ENCODE results near the gene FIBIN. TPM values are rescaled to one million over a fixed set of nuclear protein-coding genes. Genes with fewer than 3 reads are reported as not detected.
A peak's percentile ranks its signal among the peaks of the same experiment; 100 is the strongest.

FIBIN gene
- total and polyA plus RNA-seq, 4 donors: 3.8 to 12.9 (median 9.4) TPM

GRCh38 chr11:27025312-27025955, 31.5 kb downstream of the FIBIN start:
- H3K4me1 ChIP-seq (ENCODE audit: control insufficient read depth in 5 of 5, insufficient read depth in 5 of 5, low read length in 5 of 5): peaks cover 0 to 29% (median 3%) of the 10 kb centered on the region in 5 donors
- H3K36me3 ChIP-seq (ENCODE audit: control insufficient read depth in 4 of 4, insufficient read depth in 4 of 4, low read length in 4 of 4): no peaks in the 10 kb centered on the region
- H3K27ac ChIP-seq (ENCODE audit: low read depth in 1 of 2, low read length in 1 of 2): no peak overlapping the region
- ATAC-seq (ENCODE audit: insufficient read depth, low FRiP score) (no peak), DNase-seq (no peak)
- H3K9ac ChIP-seq (ENCODE audit: insufficient read depth in 1 of 2, low read length in 2 of 2): no peak overlapping the region
- H3K9me3 ChIP-seq (ENCODE audit: control insufficient read depth in 4 of 4, insufficient read depth in 3 of 4, low read length in 3 of 4): no peaks in the 10 kb centered on the region
- H3K4me3 ChIP-seq: no peak overlapping the region
- peaks cover 0 to 4% (median 0%) of the 10 kb centered on the region in 3 donors for H3K27me3 ChIP-seq (ENCODE audit: control insufficient read depth in 3 of 3, insufficient read depth in 3 of 3, low read length in 2 of 3)
- TF ChIP-seq CTCF (IDR thresholded peaks at IDR 0.05; ENCODE audit: control extremely low read depth, extremely low read depth): no peak
- 69 to 83% methylated on average over 5 of the region's 6 CpGs for WGBS, 2 donors

GRCh38 chr11:27025957-27026733, 32.2 kb downstream of the FIBIN start:
- Histone ChIP-seq H3K27ac (ENCODE audit: low read depth in 1 of 2, low read length in 1 of 2) (no peak overlapping the region), H3K4me3 (no peak overlapping the region), H3K9me3 (ENCODE audit: control insufficient read depth in 4 of 4, insufficient read depth in 3 of 4, low read length in 3 of 4) (no peaks in the 10 kb centered on the region), H3K9ac (ENCODE audit: insufficient read depth in 1 of 2, low read length in 2 of 2) (no peak overlapping the region), H3K4me1 (ENCODE audit: control insufficient read depth in 5 of 5, insufficient read depth in 5 of 5, low read length in 5 of 5) (peaks cover 0 to 31% (median 3%) of the 10 kb centered on the region in 5 donors), H3K36me3 (ENCODE audit: control insufficient read depth in 4 of 4, insufficient read depth in 4 of 4, low read length in 4 of 4) (no peaks in the 10 kb centered on the region), H3K27me3 (ENCODE audit: control insufficient read depth in 3 of 3, insufficient read depth in 3 of 3, low read length in 2 of 3) (peaks cover 0 to 4% (median 0%) of the 10 kb centered on the region in 3 donors)
- ATAC-seq (ENCODE audit: insufficient read depth, low FRiP score): no peak
- 80 to 85% methylated on average over 8 of the region's 8 CpGs for WGBS, 2 donors
- TF ChIP-seq CTCF (IDR thresholded peaks at IDR 0.05; ENCODE audit: control extremely low read depth, extremely low read depth): no peak
- no peak for DNase-seq

GRCh38 chr11:27028561-27028965, 34.7 kb downstream of the FIBIN start:
- ATAC-seq (ENCODE audit: insufficient read depth, low FRiP score) (no peak), DNase-seq (peak in 2 of 3 donors; percentile 95 to 97)
- Histone ChIP-seq H3K4me3 (no peak overlapping the region), H3K4me1 (ENCODE audit: control insufficient read depth in 5 of 5, insufficient read depth in 5 of 5, low read length in 5 of 5) (peaks cover 0 to 24% (median 3%) of the 10 kb centered on the region in 5 donors), H3K27me3 (ENCODE audit: control insufficient read depth in 3 of 3, insufficient read depth in 3 of 3, low read length in 2 of 3) (peaks cover 0 to 4% (median 0%) of the 10 kb centered on the region in 3 donors), H3K36me3 (ENCODE audit: control insufficient read depth in 4 of 4, insufficient read depth in 4 of 4, low read length in 4 of 4) (no peaks in the 10 kb centered on the region), H3K27ac (ENCODE audit: low read depth in 1 of 2, low read length in 1 of 2) (no peak overlapping the region), H3K9me3 (ENCODE audit: control insufficient read depth in 4 of 4, insufficient read depth in 3 of 4, low read length in 3 of 4) (peaks cover 0 to 2% (median 0%) of the 10 kb centered on the region in 4 donors), H3K9ac (ENCODE audit: insufficient read depth in 1 of 2, low read length in 2 of 2) (no peak overlapping the region)
- TF ChIP-seq CTCF (IDR thresholded peaks at IDR 0.05; ENCODE audit: control extremely low read depth, extremely low read depth): no peak
- WGBS, 2 donors: 65 to 67% methylated on average over 1 of the region's 1 CpG

Measured in lung (tissue), 12 donors.